Fibroblast of skin of back (primary cell): ENCODE measurements around the gene TBC1D22A.
"Not testable (repeated sequence)": the region's sequence is repeated elsewhere in the genome, so short reads cannot be mapped to it uniquely, and the experiment has no call there.

Experiments
- DNase-seq: peaks from one replicate; pipeline ENCODE4 v3.0.0-alpha.2; 2013

Gene TBC1D22A

DNA sequence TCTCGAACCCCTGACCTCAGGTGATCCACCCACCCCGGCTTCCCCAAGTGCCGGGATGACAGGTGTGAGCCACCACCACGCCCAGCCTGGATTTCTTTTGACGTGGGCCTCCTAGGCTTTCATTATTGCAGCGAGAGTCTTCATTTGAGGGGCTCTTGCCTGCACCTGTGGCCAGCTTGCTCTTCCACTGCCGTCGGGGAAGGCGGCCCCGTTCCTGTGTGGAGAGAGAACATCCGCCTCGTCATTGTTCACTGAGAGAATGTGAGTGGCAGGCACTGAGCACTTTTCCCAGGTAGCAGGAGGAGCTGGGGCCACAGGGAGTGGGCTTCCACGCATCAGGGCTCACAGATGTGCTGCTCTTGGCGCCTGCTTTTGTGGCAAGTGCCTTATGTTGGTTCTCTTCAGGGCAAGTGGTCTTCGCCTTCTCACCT lies 365.0 kb downstream of the TBC1D22A start:
- no peak for DNase-seq

DNA sequence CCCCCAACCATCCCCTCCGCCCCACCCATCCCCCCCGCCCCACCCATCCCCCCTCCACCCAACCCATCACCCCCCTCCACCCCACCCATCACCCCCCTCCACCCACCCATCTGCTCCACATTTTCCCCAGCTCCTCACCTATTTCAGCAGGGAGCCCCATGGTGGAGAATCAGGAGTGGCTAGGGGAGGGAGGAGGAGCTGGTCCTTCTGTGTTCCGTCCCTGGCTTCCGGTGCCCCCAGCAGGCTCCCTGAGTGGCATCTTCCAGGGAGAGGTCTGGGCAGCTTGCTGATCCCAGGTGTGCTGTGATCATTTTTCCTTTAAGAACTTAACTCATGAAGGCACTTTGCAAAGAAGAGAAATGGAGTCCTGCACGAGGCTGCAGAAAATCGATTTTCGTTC lies 365.8 kb downstream of the TBC1D22A start:
- no peak for DNase-seq

DNA sequence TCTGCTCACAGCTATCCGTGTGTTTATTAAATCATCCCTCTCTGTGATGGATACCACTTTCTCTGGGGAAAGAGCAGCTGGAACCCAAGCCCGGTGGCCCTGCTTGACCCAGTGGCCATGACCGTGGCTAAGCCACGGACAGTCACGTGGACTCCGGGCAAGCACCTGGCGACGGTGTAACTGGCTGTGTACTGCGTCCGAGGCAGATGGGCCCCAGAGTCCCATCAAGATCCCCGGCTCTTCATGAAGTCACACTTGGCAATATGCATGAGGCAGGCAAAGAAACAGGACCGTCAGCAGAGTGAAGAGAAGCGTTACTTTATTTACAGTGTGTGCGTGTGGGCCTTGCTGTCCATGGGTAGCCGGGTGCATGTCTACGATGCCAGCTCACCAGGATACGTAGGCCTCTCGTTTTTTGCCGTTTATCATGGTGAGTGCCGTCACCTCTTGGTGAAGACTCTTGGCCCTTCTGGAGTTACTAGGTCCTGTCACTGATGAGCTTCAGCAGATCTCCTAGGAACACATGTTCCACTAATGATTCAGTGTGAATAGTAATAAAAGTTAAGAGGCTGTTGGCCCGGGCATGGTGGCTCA lies 366.3 kb downstream of the TBC1D22A start:
- no peak for DNase-seq

DNA sequence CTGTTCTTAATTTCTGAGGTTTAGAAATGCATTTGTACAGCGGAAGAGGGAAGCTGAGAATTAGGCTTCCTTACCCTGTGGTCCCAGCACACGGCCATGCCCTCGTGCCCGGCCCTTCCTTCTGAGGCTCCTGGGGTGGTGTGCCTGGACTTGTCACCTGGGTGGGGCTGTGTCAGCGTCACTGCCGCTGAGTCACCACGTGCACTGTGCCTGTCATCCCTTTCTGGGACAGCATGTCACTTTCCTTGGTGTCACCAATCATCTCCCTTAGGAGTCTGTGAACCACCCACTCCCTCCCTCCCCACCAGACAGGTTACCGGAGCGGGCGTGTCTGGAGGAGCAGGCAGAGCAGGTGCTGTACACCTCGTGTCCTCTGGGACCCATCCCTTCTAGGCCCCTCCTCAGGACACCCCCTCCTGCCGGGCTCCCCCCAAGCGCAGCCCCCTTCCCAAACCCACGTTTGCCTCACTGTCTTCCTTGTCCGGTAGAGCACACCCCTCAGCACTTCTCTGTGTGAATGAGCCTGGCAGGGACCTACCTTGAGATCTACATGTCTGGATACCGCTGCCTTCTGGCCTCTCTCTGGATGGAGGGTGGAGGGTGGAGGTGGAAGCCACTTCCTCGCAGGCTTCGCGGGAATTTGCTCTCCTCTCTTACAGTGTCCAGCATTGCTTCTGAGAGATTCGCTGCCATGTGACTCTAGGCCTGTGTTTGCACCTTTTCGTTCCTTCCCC lies 367.6 kb downstream of the TBC1D22A start:
- DNase-seq, result peak; percentile 58

DNA sequence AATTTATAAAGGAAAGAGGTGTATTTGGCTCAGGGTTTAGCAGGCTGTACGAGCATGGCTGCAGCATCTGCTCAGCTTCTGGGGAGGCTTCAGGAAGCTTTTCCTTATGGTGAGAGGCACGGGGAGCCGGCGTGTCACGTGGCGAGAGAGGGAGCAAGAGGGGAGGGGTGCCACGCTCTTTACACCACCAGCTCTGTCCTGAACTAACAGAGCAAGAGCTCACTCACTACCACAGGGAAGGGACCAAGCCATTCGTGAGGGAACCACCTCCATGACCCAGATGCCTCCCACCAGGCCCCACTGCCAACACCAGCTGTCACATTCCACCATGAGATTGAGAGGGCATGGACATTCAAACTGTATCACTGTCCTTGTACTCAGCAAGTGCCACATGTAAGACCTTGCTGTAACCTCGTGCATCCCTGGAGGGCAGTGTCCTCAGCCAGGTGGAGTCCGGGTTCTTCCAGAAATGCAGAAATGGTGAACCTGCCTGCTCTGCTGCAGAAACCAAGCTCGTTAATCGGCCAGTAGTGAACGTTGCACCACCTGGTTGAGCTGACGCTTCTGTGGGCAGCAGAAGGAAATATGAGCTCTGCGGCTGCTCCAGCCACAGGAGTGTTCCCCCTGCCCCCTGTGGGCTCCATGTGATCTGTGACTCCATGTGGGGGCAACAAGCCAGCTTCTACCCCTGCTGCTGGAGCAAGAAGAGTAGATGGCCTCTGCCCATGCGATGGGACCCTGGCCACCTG lies 368.6 kb downstream of the TBC1D22A start:
- no peak for DNase-seq

DNA sequence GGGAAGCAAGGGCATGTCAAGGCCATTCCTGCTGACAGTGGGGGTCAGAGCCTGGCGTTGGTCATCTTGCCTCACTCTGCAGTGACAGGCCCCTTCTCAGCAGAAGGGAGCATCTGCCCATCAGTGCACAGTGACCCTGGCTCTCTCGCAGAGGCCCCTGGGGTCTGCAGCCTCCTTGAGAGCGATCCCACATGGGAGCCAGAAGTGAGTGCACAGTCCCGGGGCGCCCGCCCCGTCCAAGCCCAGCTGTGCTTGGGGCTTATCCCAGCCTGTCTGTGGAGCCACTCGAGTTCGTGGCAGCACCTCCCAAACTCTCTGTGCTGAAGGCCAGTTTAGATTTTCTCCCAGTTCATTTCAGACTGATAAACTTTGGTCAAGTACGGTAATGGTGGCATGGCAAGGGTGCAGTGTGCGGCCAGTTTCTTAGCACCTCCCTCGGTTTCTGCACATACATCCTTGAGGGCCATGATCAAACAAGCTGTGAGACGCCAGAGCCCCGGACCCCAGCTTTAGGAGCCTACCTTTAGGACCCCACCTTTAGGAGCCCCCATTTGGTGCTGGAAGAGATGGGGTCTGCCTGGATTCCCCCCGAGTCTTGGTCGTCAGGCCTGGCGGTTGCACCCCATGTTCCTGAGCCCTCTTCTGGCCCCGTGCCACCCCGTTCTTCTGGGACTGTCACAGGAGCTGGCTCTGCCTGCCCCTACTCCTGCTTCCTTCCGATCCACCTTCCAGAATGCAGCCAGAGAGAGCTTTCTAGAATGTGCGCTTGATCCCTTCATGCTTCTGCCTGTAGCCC lies 369.4 kb downstream of the TBC1D22A start:
- DNase-seq, result no peak

DNA sequence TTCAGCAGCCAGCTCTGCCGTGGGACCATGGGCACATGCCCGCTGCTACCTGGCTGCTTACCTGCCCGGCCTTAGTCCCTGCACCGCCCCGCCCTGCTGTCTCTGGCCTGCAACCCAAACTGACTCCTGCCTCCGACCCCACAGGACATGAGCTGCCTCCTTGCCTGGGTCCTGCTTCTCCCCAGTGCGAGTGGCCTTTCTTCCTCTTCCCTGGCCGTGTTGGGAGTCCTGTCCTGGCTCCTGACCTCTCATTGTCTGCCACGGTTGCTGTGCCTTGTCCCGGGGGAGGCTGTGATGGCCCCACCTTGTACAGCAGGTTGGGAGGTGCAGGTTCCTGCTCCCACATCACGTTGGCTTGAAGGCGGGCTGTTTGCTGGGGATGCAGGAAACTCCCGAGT lies 370.0 kb downstream of the TBC1D22A start:
- DNase-seq, result no peak

DNA sequence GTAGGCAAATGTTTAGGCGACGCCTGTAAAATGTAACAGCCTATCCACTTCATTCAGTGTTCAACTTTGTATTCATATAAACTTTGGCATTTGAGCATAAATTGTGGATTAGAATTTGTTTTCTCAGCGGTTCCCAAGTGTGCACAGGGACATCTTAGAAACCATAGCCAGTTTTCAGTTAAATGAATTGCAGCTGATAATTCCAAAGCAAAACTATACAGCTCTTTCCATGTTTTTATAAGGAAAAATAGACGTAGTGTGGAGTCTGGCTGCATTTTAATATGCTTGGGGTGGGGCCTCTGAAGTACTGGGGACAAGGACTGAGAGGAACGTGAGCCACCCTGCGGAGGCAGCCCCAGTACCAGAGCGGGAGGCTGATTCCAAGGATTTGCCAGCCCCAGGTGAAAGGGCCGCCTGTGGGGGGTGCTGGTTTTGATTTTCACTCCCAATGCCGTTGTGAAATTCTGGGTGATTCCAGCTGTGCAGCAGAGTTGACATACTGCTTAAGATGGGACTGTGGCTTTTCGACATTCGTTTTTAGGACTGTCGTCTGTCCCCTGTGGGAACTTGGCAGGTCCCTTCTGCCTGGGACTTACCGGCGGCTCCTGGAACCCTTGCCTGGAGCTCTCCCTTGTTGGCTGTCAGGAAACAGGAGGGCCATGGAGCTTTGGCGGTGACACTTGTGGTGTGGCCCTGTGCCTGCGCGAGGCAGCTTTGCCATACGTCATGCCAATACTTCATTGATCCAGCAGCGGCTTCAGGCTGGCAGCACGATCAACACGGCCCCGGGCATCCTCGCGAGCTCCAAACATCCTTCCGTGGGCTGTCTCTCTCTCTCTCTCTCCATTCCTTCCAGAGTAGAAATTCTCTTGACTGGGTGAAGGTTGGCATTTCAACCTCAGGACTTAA lies 370.9 kb downstream of the TBC1D22A start:
- peak; percentile 8 for DNase-seq

DNA sequence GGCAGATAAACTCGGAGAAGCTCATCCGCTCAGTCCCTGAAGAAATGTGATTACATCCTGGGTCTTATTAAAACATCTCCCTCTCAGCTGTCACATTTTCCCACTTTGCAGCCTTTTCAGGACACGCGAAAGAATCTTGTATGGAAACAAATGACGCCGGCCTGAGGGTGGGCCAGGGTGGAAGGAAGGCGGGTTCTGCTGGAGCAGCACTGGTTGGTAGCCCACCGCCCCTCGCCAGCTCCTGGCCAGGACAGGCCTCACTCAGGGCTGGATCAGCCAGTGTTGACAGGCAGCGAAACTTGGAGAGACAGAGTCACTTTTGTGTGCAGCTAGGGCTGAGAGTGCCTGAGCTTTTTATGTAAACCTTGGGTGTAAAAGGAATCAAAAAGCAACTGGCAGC lies 371.8 kb downstream of the TBC1D22A start:
- DNase-seq, result no peak

DNA sequence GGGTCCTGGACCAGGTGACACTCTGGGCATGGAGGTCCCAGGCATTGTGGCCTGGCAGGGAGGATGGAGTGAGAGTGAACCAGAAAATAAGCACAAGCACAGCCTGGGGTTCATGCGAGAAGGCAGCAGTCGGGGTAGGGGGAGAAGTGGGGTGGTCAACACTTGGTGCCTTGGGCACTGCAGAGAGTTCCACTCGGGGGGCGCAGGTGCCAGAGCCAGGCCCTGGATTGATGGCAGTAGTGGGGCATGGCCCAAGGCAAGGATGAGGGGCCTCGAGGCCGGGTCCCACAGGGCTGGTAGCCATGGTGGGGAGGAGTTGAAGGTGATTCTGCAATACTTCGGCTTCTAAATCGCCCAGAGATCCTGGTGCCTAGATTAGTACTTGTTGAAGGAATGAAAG lies 372.9 kb downstream of the TBC1D22A start:
- DNase-seq, result no peak

DNA sequence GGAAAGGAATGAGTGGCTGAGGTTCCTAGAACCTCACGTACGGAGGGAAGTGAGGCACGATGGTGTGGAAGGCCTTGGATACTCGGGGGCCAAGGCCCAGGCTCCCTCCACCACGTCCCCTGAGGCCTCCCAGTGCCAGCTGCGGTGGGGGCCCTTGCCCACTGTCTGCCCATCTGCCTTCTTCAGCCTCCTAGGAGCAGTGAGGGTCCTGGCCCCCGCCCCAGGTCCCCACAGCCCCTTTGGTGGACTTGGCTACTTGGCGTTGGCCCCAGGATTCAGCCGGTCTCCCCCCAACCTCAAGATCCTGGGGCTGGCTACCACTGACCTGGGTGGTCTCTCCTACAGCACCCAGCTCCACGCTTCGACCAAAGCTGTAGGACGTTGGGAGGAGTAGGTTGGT lies 373.6 kb downstream of the TBC1D22A start:
- no peak for DNase-seq

DNA sequence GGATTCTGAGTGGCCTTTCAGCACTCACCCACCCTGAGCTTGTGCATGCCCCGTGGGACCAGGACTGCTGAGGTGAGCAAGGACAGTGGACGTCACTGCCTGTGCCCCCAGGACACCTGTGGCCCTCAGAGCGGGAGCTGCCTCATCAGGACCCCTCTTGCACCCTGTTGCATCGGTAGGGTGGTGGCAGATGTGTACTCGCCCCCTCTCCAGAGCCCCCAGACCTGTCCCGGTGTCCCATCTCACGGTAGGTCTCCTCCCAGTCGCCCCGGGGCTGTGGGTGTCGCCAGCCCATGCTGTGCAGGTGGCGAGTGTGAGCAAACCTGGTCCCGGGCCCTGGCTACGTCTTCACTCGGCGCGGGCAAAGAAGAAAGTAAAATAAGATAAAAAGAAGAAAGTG lies 374.2 kb downstream of the TBC1D22A start:
- DNase-seq, result no peak

DNA sequence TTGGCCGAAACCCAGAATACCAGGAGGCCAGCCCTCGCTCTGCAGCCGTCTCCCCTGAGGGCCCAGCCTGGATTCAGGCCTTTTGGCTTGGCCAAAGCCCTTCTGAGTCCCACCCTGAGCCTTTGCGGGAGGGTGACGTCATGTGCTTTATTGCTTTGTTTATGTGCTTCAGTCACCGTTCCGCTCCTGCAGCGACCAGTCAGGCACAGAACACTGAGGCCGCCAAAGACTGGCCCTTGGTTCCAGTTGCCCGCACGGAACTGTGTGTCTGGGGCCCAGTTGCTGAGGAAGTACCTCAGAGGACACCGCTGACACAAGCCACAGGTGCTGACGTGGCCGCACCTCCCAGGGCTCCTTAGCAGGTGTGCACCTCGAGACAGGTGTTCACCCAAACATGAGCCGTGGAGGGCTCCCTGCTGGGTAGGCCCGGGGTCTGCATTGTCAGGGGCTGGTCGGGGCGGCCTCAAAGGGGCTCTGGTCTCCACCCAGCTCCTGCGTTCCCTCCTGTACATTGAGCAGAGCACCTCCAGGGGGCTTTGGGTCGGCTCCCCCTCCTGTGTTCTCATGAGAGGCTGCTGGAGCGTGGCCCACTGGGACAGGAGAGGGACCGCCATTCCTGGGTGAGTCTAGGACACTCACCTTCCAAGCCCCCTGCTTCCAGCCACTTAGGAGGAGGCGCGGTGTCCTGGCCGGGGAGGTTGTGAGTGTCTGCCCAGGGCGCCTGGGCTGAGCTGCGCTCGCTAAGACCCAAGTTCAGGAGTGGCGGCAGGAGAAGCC lies 376.8 kb downstream of the TBC1D22A start:
- no peak for DNase-seq

DNA sequence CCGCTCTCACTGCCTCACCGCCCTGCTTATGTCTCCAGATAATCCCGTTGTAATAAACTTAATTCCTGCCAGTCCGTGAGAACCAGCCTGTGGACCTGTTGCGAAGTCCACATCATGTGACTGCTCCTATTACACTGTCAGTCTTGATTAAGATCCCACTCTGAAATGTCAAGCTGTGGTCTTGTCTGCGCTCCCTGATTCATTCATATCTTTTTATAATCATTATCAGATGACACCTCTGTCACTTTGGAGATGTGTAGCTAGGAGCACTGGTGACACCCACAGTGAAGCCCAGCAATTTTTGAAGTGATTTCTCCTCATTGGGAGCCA lies 377.3 kb downstream of the TBC1D22A start:
- no peak for DNase-seq

DNA sequence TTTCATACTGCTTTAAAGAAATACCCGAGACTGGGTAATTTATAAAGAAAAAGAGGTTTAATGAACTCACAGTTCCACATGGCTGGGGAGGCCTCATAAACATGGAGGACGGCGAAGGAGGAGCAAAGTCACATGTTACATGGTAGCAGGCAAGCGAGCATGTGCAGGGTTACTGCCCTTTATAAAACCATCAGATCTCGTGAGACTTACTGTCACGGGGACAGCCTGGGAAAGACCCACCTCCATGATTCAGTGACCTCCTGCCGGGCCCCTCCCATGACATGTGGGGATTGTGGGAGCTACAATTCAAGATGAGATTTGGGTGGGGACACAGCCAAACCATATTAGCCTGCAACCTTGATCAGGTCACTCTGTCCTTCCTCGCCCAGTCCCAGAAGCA lies 378.5 kb downstream of the TBC1D22A start:
- DNase-seq, result not testable (repeated sequence)

DNA sequence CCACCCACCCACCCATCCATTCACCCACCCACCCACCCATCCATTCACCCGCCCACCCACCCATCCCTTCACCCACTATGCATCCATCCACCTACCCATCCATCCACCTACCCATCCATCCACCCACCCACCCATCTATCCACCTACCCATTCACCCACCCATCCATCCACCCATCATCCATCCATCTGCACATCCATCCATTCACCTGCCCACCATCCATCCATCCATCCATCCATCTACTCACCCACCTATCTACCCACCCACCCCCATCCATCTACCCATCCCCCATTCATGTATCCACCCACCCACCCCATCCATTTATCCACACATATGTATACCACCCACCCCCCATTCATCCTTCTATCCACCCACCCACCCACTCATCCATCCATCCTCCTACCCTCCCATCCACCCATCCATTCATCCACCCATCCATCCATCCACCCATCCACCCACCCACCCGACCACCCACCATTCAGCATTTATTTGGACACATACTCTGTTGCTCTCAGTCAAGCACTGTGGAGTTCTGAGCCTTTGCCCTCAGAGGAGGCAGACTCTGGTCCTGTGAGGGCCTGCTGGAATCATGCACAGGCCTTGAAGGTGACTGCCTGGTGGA lies 380.1 kb downstream of the TBC1D22A start:
- DNase-seq, result no peak

DNA sequence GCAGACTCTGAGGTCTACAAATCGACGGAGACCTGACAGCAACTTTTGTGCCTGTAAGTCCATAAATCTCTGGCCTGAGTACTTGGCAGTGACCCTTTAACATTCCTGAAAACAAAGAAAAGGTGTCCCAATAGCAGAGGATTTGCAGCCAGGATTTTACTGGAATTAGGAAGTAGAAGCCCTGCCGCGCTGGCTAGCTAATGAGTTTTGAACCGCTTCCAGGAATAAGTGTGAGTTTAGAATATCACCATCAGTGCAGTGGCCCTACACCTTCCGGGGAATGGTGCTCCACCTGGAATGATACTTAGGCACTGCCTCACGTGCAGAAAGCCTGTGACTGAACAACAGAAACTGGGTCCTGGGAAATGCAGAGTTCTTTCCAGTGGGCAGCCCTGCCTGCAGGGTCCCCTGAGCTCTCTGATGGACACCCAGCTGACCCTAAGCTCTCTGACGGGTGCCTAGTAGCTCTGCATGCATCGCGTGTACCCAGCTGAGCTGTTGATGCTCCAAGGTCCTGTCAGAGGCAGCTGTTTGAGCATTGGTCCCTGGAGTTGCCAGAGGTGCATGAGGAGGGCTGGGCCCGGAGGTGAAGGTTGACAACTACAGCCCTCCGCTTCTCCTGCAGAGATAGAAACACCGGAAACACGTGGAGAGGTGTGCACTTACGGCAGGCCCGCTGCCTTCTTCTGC lies 380.9 kb downstream of the TBC1D22A start:
- no peak for DNase-seq

DNA sequence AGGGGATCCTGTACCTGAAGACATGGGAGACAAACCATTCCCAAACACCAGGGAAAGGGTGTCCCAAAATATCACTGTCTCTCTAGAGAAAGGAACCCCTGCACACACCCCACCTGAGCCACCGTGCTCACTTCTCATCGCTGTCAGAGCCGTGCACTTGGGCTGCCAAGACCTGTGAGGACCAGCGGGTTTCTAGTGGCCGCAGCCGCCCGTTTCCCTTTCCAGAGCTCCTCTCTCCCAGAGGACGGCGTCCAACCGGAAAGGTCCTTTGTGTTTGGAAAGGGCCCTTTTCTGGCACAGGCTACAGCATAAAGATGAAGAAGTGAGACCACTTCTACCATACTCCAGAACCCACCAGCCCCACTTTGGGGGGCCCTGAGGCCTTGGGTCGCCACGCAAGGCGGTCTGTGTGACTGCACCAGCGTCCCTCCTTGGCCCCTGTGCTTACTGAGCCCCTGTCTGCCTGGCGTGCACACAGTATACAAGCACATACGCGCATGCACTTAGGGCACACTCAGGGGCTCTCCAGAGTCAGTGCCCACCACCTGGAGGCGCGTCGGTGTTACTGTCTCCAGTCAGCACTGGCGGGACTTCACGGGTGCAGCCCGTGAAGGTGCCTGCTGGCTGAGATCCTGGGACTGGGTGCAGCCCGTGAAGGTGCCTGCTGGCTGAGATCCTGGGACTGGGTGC lies 381.8 kb downstream of the TBC1D22A start:
- no peak for DNase-seq

DNA sequence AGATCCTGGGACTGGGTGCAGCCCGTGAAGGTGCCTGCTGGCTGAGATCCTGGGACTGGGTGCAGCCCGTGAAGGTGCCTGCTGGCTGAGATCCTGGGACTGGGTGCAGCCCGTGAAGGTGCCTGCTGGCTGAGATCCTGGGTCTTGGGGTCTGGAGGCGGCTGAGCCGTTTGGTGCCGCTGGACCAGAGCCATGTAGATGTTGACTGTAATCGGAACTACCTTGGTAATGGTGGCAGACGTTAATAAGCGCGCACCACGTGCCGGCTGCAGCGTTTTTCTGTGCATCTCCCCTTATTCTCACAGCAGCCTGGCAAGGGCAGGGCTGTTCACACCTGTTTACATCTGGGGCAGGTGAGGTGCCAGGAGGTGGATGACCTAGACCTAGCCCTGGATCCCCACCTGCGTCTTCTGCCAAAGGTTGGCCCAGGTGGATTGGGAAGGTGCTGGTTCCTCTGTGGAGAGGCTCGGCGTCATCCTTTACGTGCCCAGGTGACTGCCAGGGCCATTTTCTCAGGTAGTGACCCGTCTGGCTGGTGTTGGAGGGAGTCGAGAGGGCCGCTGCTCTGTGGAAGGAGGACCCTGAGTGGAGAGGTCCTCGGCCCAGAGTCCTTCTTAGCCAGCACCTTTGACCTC lies 382.5 kb downstream of the TBC1D22A start:
- no peak for DNase-seq
